ENCODE measurements around the gene FNDC3B. TPM values are rescaled to one million over a fixed set of nuclear protein-coding genes. Genes with fewer than 3 reads are reported as not detected.

Gene FNDC3B
- total RNA-seq, 4 donors from 2014 or later = 131 to 179 (median 170) TPM

- TF ChIP-seq CTCF (IDR thresholded peaks at IDR 0.05; ENCODE audit: low read depth) = no peak
Measured at GRCh38 chr3:172204716-172205115, 165.3 kb downstream of the FNDC3B start.

GRCh38 chr3:172208586-172209332, 169.4 kb downstream of the FNDC3B start:
- TF ChIP-seq CTCF (IDR thresholded peaks at IDR 0.05; ENCODE audit: low read depth) = no peak

GRCh38 chr3:172209333-172210321, 170.2 kb downstream of the FNDC3B start:
- TF ChIP-seq CTCF (IDR thresholded peaks at IDR 0.05; ENCODE audit: low read depth) = no peak

- no peak for TF ChIP-seq CTCF (IDR thresholded peaks at IDR 0.05; ENCODE audit: low read depth)
Measured at GRCh38 chr3:172210355-172210754, 171.0 kb downstream of the FNDC3B start.

GRCh38 chr3:172211123-172211522, 171.7 kb downstream of the FNDC3B start:
- TF ChIP-seq CTCF (IDR thresholded peaks at IDR 0.05; ENCODE audit: low read depth) = no peak

- no peak for TF ChIP-seq CTCF (IDR thresholded peaks at IDR 0.05; ENCODE audit: low read depth)
Measured at GRCh38 chr3:172213200-172213599, 173.8 kb downstream of the FNDC3B start.

GRCh38 chr3:172213904-172214303, 174.5 kb downstream of the FNDC3B start:
- no peak for TF ChIP-seq CTCF (IDR thresholded peaks at IDR 0.05; ENCODE audit: low read depth)
